Endodermal cell (in vitro differentiated cells): Measurements from ENCODE around the gene DNAJB11. TPM values are rescaled to one million over a fixed set of nuclear protein-coding genes. Genes with fewer than 3 reads are reported as not detected.

ENCODE experiments used
- DNase-seq: peaks from one replicate; pipeline ENCODE4 v3.0.0-alpha.2; 2017
- H3K27ac ChIP-seq: 2 replicates; pipeline ENCODE4 v1.5.1; 2013; ENCODE audit warnings: mild to moderate bottlenecking, low read depth, low read length, moderate library complexity
- H3K27me3 ChIP-seq: 2 replicates; pipeline ENCODE4 v1.6.1; 2013; ENCODE audit warnings: mild to moderate bottlenecking, low read length, moderate library complexity; ENCODE audit not compliant: insufficient read depth, control insufficient read depth, poor library complexity, severe bottlenecking
- H3K36me3 ChIP-seq: 2 replicates; pipeline ENCODE4 v1.7.0; 2013; ENCODE audit warnings: mild to moderate bottlenecking, low read length, moderate library complexity; ENCODE audit not compliant: control insufficient read depth, insufficient read depth
- H3K4me1 ChIP-seq: one replicate; pipeline ENCODE4 v1.7.0; 2013; ENCODE audit warnings: low read length; ENCODE audit not compliant: control insufficient read depth, insufficient read depth
- H3K4me3 ChIP-seq: 2 replicates; pipeline ENCODE4 v1.5.1; 2013; ENCODE audit warnings: mild to moderate bottlenecking, low read length, moderate library complexity
- H3K9ac ChIP-seq: 2 replicates; pipeline ENCODE4 v1.6.1; 2013; ENCODE audit warnings: mild to moderate bottlenecking, low read length, moderate library complexity; ENCODE audit not compliant: poor library complexity, severe bottlenecking; ENCODE audit errors: extremely low read depth
- H3K9me3 ChIP-seq: 2 replicates; pipeline ENCODE4 v1.6.1; 2013; ENCODE audit warnings: mild to moderate bottlenecking, low read length, moderate library complexity; ENCODE audit not compliant: control insufficient read depth
- H3K27ac Mint-ChIP-seq: 2 replicates; pipeline ENCODE4 v1.8.0; 2020; ENCODE audit warnings: mixed read lengths
- H3K27me3 Mint-ChIP-seq: 2 replicates; pipeline ENCODE4 v1.8.0; 2021; ENCODE audit warnings: mild to moderate bottlenecking, mixed read lengths; ENCODE audit not compliant: insufficient read depth
- H3K36me3 Mint-ChIP-seq: 2 replicates; pipeline ENCODE4 v1.8.0; 2020; ENCODE audit warnings: low read depth, mixed read lengths
- H3K4me1 Mint-ChIP-seq: 2 replicates; pipeline ENCODE4 v1.8.0; 2020; ENCODE audit warnings: mixed read lengths
- H3K4me3 Mint-ChIP-seq: 2 replicates; pipeline ENCODE4 v1.8.0; 2020; ENCODE audit warnings: mild to moderate bottlenecking, moderate library complexity, mixed read lengths
- H3K9me3 Mint-ChIP-seq: 2 replicates; pipeline ENCODE4 v1.8.0; 2020; ENCODE audit warnings: mild to moderate bottlenecking, mixed read lengths
- WGBS, 2 experiments: methylation state at CpG; one replicate each; pipeline versions ENCODE4 v1.1.5 to v1.1.7; 2013; ENCODE audit warnings: missing lambda C conversion rate in 2 of 2, mixed read lengths in 1 of 2; ENCODE audit not compliant: insufficient coverage in 1 of 2, insufficient read length in 1 of 2; 5-methylcytosine and 5-hydroxymethylcytosine counted together
- total RNA-seq, 2 donors: library from RNA; stranded (reverse); fragmentation: NEBNext Ultra II Directional in 1 of 2; extraction: Animal tissue kit (Norgen Biotek cat#: 25700) in 1 of 2; gene quantifications; 2 replicates in 1 of 2; 3 replicates in 1 of 2; pipeline ENCODE4 v1.2.1, GENCODE V29; 2021
- TF ChIP-seq, protein P1 (sequence below): fragments of 200-600 bp; sonication (generic); conservative IDR thresholded peaks from 2 replicates; pipeline ENCODE4 v1.5.0; 2021; ENCODE audit warnings: antibody characterized with exemption, mild to moderate bottlenecking

The DNAJB11 gene
- total RNA-seq, 2 donors from 2014 or later: 59.8 to 81.5 TPM

DNA sequence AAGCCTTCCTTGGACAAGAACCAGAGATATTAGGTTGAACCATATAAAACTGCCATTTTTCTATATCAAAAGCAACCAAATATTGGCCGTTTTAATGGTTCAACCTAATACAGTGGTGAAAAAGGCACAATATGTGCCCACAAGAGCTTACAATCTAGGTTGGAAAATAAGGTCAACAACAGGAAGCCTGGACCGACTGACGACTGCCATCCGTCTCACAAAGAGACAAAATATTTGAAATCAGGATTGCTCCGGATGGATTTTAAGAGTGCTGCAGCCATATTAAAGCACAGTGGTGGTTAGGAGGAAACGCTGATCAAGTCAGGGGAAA lies 43.7 kb downstream of the DNAJB11 start:
- 84 to 85% methylated on average over 6 of the region's 6 CpGs for WGBS, 2 experiments
- peaks cover 62% of the 10 kb centered on the region for H3K27me3 Mint-ChIP-seq
- H3K9ac ChIP-seq: no peak overlapping the region
- no peak overlapping the region for H3K4me3 Mint-ChIP-seq
- no peak for DNase-seq
- no peaks in the 10 kb centered on the region for H3K4me1 ChIP-seq
- no peak overlapping the region for H3K4me3 ChIP-seq
- no peaks in the 10 kb centered on the region for H3K9me3 ChIP-seq
- peaks cover 37% of the 10 kb centered on the region for H3K27me3 ChIP-seq
- H3K4me1 Mint-ChIP-seq: peaks cover 8% of the 10 kb centered on the region
- no peaks in the 10 kb centered on the region for H3K36me3 Mint-ChIP-seq
- no peaks in the 10 kb centered on the region for H3K36me3 ChIP-seq
- H3K9me3 Mint-ChIP-seq: no peaks in the 10 kb centered on the region
- no peak overlapping the region for H3K27ac Mint-ChIP-seq
- no peak overlapping the region for H3K27ac ChIP-seq
- TF ChIP-seq, protein P1, sequence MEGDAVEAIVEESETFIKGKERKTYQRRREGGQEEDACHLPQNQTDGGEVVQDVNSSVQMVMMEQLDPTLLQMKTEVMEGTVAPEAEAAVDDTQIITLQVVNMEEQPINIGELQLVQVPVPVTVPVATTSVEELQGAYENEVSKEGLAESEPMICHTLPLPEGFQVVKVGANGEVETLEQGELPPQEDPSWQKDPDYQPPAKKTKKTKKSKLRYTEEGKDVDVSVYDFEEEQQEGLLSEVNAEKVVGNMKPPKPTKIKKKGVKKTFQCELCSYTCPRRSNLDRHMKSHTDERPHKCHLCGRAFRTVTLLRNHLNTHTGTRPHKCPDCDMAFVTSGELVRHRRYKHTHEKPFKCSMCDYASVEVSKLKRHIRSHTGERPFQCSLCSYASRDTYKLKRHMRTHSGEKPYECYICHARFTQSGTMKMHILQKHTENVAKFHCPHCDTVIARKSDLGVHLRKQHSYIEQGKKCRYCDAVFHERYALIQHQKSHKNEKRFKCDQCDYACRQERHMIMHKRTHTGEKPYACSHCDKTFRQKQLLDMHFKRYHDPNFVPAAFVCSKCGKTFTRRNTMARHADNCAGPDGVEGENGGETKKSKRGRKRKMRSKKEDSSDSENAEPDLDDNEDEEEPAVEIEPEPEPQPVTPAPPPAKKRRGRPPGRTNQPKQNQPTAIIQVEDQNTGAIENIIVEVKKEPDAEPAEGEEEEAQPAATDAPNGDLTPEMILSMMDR: no peak

DNA sequence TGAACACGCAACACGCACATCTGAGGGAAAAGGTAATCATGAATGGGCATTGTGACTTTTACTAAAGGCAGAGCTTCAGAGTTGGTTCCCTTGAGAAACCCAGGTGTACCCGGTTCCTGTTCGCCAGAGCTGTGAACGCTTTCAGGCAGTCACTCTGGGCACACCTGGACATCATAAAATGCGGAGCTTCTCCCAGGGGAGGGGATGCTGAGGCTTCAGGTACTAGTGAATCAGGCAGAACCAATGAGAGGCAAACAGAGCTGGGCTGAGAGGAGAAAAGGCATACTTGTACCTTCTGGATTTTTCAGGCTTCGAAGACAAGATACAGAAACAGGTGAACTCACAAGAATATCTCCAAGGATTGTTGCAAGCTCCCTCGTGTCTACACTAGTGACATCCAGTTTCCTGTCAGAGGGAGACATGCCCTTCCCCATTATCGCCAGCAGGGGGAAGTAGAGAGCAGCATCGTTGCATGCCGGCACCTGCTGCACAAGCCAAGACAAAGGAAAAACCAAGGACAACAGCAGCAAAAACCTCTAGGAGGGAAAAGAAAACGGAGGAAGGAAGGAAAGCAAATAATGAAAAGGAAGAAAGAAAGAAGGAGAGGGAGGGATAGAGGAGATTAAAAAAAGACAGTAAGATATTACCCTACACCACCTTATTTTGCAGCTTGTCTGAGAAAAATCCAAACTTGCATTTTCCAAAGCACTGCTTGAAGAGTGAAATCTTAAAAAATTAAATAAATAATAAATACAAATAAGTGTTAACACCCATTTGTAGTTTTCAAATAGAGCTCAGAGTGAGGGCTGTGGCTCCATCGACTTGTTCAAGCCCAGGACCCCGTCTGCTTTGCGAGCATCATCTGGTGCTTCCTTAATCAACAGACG lies 44.3 kb downstream of the DNAJB11 start:
- Mint-ChIP-seq H3K4me1 (peaks cover 8% of the 10 kb centered on the region), H3K27ac (no peak overlapping the region), H3K4me3 (no peak overlapping the region), H3K9me3 (no peaks in the 10 kb centered on the region), H3K36me3 (no peaks in the 10 kb centered on the region), H3K27me3 (peaks cover 64% of the 10 kb centered on the region)
- Histone ChIP-seq H3K4me1 (no peaks in the 10 kb centered on the region), H3K9me3 (no peaks in the 10 kb centered on the region), H3K4me3 (no peak overlapping the region), H3K9ac (no peak overlapping the region), H3K27ac (no peak overlapping the region), H3K36me3 (no peaks in the 10 kb centered on the region), H3K27me3 (peaks cover 37% of the 10 kb centered on the region)
- TF ChIP-seq, protein P1: peak; percentile 98
- peak; percentile 93 for DNase-seq
- 48 to 51% methylated on average over 14 to 16 of the region's 16 CpGs for WGBS, 2 experiments

GRCh38 chr3:186616299-186616617 lies 45.7 kb downstream of the DNAJB11 start:
- H3K4me3 ChIP-seq: no peak overlapping the region
- H3K27me3 ChIP-seq: peaks cover 37% of the 10 kb centered on the region
- no peaks in the 10 kb centered on the region for H3K4me1 ChIP-seq
- no peak overlapping the region for H3K4me3 Mint-ChIP-seq
- no peak overlapping the region for H3K27ac ChIP-seq
- no peaks in the 10 kb centered on the region for H3K36me3 ChIP-seq
- peaks cover 70% of the 10 kb centered on the region for H3K27me3 Mint-ChIP-seq
- peaks cover 8% of the 10 kb centered on the region for H3K4me1 Mint-ChIP-seq
- no peak overlapping the region for H3K9ac ChIP-seq
- 91 to 94% methylated on average over 8 of the region's 8 CpGs for WGBS, 2 experiments
- H3K27ac Mint-ChIP-seq: no peak overlapping the region
- H3K9me3 Mint-ChIP-seq: no peaks in the 10 kb centered on the region
- TF ChIP-seq, protein P1: no peak
- H3K9me3 ChIP-seq: no peaks in the 10 kb centered on the region
- H3K36me3 Mint-ChIP-seq: no peaks in the 10 kb centered on the region
- DNase-seq: no peak
